Iris pigment epithelial cell (primary cell): Measurements from ENCODE around the gene REG1A.

ENCODE experiments used
- DNase-seq: peaks from one replicate; pipeline ENCODE4 v3.0.0-alpha.2; 2011; ENCODE audit warnings: low read depth

REG1A gene

DNA sequence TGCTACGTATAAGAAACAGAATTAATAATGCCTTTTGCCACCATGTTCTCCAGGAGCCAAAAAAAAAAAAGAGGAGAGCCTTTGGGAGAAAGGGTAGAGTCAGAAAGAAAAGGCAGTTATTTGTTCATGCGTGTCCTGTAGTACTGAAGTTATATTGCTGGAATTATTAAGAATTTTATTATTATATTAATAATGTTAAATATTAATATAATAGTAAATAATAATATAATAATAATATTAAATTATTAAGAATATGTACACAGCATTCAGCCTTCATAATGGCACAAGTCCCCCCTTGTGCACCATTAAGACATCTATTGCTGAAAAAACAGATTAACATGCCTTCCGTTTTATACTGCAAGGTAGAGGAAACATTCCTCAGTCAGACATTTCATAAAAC is 8.1 kb downstream of the REG1A start:
- DNase-seq, result no peak

DNA sequence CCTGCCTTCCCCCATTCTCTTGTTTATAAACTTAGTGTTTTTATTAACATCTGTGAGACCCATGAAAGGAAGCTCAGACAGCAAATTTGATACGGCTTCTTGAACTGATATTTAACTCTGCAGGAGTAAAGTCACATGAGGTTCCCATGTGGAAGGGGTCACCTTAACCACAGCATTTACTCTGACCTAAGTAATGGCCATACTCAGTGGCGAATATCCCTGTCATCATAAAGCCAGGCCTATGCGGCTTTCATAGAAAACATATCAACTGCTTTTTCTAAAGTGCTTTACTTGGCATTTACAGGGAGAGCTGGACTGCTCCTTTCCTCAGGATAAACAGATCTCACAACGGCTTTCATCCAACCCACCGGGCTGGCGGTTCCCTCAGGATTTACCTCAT is 9.0 kb downstream of the REG1A start:
- DNase-seq, result no peak

DNA sequence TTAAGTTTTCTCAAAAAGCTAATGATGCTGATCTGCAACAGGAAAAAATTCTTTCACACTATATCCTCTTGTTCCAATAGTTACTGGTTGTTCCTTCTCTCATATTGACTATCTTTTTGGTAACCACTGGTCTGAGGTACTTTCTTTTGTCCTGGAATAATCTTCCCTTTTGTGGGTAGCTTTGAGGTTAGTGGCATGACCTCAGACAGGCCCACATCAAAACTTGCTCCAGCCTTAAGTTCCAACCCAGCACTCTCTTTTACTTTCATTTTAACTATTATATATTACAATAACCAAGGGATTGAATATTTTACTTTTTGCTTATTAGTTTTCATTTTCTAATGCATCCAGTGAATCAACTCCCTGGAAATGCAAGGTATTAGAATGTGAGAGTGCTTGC is 9.5 kb downstream of the REG1A start:
- no peak for DNase-seq

DNA sequence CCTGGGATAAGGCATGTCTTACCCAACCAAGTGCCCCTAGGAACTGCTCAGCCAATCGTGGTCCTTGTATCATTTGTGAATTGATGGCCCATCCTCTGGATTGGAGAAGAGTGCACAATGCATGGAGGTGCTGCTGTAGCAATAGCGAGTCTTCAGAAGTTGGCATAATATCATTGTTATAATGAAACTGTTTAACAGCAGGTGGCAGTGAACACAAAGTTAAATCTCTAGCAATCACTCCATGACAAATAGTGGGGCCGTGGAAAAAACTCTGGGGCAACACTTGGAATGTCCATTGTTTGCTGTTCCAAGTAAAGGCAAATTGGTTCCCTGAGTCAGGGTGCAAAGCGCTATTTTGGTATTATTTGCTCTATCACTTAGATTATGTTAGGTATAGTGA is 11.4 kb downstream of the REG1A start:
- DNase-seq, result no peak

DNA sequence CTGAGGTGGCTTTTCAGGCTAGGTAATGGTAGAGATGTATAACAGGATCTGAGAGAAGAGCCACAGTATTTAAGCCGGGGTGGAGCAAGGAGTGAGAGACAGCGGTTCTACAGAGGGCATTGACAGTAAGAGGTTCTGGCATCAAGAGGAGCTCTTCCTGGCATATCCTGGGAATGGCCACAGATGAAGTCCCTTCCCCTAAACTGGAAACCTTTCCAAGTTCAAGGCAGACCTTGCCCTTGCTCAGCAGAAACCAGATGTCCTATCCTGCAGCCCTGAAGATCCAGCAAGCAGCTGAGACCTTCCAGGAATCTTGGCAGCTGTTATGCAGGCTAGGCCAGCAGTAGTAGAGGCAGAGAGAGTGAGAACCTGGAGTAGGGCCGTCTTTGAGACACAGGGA is 18.1 kb downstream of the REG1A start:
- no peak for DNase-seq

DNA sequence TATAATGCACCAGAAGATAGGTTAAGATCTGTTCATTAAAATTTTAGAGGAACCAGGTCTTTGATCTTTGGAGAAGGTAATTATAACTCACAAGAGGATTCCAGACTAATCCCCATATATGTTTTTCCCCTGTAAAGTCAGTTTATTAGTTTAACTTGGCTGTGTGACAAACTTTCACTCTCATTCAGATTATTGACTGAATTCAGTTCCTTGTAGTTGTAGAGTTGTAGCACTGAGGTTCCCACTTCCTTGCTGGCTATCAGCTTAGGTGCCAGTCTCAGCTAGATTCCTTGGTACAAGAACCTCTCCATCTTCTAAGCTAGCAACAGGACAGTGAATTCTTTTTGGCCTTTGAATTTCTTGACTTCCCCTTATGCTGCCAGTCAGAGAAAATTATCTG is 19.1 kb downstream of the REG1A start:
- no peak for DNase-seq

DNA sequence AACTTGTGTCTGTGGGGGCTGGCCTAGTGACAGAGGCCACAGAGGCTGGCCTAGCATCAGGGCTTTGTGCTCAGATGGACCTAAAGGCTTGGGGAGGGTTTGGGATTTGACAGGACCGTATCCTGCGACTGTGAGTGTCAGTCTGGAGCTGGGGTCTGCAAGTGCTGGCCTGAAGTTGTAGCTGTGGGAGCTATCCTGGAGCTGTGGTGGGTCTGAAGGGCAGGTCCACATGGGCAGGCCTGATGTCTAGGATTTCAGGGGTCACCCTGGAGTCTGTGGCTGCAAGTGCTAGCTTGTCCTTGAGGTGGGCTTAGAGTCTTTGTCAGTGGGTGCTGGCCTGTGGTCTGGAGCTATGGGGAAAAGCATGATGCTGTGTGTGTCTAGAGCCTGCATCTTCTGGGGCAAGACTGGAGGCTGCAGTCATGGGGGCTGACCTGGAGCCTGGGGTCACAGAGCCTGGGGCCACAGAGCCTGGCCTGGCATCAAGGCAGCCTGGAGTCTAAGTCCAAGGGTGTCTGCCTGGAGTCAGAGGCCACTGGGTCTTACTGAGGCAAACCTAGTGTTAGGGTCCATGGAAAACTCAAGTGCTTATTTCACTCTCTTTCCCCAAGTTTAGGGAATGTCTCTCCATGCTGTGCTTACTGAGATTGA is 35.7 kb downstream of the REG1A start:
- DNase-seq, result no peak

DNA sequence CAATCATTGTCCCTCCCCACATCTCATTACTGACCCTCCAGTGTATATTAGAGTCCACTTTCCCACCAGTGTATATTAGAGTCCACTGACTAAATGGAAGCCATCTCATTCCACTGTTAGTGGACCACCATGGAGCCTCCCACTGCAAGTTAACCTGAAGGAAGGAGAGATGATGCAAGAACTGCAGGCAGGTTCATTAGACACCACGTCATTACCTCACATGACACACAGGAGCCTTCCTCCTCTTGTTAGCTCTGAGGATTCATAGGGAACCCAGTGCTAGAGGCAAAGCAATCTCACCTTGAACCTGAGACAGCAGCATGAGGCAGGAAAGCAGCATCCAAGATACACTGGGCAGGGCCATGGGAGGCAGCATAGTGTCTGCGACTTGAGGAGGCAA is 38.7 kb downstream of the REG1A start:
- DNase-seq, result no peak

DNA sequence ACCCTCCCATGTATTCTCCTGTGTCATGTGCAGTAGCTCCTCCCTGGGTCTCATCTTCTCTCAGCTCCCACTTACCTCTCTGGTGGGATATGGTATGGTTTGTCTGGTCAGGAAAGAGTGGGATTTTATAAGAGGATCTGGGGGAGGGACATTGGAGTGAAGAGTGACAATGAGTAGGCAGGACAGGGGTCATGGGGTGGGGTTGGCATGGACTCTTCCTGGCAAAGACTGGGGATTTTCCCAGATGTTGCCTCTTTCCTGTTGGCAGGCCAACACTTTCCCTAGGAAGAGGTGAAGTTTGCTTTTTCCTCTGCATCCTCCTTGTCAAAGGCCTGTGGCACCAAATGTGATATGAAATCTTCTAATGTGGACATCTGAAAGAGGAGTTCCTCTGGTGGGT is 39.4 kb downstream of the REG1A start, which contains the start of gene REG3A:
Gene REG3A, minus strand, starts transcription at position 101 of the 400 bp plus-strand sequence. CDS start 348 bp downstream, outside the sequence.
- DNase-seq, result no peak

DNA sequence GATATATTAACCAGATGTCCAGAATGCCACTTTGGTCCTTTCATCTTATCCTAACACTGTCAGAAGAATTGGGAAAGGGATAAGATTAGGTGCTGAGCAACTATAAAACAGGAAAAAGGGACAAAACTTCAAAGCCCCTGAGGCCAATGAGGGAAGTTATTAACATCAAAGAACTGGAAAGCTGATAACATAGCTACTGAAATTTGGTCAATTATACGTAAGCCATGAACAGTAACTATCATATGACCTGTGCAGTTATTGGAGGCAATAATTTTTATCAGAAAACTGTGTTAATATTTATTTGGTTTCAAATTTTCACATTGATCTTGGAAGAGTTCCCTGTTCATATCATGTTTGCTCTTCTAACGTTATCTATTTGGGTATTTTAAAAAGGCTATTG is 41.8 kb downstream of the REG1A start:
- DNase-seq, result no peak

DNA sequence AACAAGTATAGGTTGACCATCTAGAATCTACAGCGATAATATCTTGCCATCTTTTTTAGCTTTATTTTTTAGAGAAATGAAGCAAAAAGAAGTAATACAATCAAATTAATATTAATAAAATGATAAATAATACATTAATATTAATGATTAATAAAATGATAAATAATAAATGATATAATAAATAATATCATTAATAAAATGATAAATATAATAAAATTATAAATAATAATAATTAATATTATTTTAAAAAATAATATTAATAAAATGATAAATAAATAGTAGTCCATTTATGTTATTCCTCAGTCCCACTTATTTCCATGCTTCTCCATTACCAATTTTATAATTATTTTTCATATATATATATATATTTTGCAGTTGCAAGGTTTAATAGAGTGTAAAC is 42.5 kb downstream of the REG1A start:
- no peak for DNase-seq

DNA sequence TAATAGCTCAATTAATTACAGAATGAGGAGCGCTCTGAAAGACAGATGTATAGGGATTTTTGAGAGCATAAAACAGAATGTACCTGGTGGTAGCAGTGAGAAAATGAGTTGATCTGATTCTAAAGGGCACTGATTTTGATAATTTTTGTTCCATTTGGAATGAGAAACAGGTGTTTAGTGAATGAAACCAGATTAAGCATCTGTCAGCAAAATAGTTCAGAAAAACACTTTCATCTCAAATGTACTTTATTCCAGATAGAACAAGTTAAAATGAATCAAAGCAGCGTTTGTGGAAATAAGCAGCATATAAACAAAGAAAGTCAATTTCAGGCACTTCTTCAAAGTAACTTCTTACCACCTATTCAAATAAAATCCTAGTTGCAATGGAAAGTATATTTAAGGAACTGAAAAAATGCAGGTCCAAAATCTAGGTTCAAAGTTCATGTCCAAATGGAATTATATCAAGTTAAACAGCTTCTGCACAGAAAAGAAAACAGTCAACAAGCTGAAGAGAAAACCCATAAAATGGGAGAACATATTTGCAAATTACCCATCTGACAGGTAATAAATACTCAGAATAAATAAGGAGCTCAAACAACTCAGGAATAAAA is 51.2 kb downstream of the REG1A start:
- no peak for DNase-seq
